HCT116 (cell line): Measurements from ENCODE around the gene PTPN20. TPM values are rescaled to one million over a fixed set of nuclear protein-coding genes. Genes with fewer than 3 reads are reported as not detected.

Experiments
- ATAC-seq: fragments of 200-7000 bp; cut with Tn5 transposase; 2 replicates; pipeline ENCODE4 v1.9.1; 2020; ENCODE audit warnings: mild to moderate bottlenecking, moderate library complexity
- BruUV-seq: library from RNA; stranded (reverse); fragments of 400-500 nt; replicated peaks from 2 replicates; lab custom pipeline; 2021; lab: Mats Ljungman, UMichigan
- CTCF ChIA-PET: fragments of 300-600 bp; sonication (Branson Sonifier 250); formaldehyde crosslinking; loops from one replicate; lab custom pipeline; 2021; ENCODE audit warnings: antibody characterized with exemption; lab: Charles Lee
- POLR2A ChIA-PET: fragments of 300-600, 350-600 bp; sonication (Branson Sonifier 250); formaldehyde crosslinking; loops from one replicate; lab custom pipeline; 2021; ENCODE audit warnings: antibody characterized with exemption; lab: Charles Lee
- RAD21 ChIA-PET, 2 experiments: fragments of 300-600 bp; sonication (Branson Sonifier 250); formaldehyde crosslinking; loops; one replicate each; lab custom pipeline; 2023; ENCODE audit warnings: low total read pairs in 2 of 2; ENCODE audit not compliant: uncharacterized antibody in 2 of 2, unreplicated experiment in 2 of 2, low non-redundant PET in 1 of 2; lab: Charles Lee
- DNase-seq: peaks from one replicate; pipeline ENCODE4 v3.0.0-alpha.2; 2010; ENCODE audit warnings: low read depth, low spot score
- H2AFZ ChIP-seq: fragments of 200-600 bp; shearing (Covaris generic), sonication (generic); 2 replicates; pipeline ENCODE4 v1.6.1; 2017; ENCODE audit warnings: low read depth, mixed run types, mixed read lengths, antibody characterized with exemption, low read length; ENCODE audit not compliant: poor library complexity, severe bottlenecking
- H3K27ac ChIP-seq: 2 replicates; pipeline ENCODE4 v1.5.1; 2012; ENCODE audit warnings: low read depth, low read length
- H3K27me3 ChIP-seq: fragments of 200-600 bp; sonication (generic); 2 replicates; pipeline ENCODE4 v1.6.1; 2016; ENCODE audit warnings: mixed run types, low read length, mixed read lengths; ENCODE audit not compliant: insufficient read depth
- H3K36me3 ChIP-seq, 2 experiments: fragments of 200-500 bp in 1 of 2; fragments of 200-600 bp in 1 of 2; sonication (Bioruptor generic) in 1 of 2; sonication (generic) in 1 of 2; 2 replicates each; pipeline versions ENCODE4 v1.5.1 to v1.6.1; 2014 to 2016; ENCODE audit warnings: low read length in 2 of 2, inconsistent platforms in 1 of 2, mixed read lengths in 1 of 2, mixed run types in 1 of 2; ENCODE audit not compliant: insufficient read depth in 2 of 2, control insufficient read depth in 1 of 2
- H3K4me1 ChIP-seq, 2 experiments: fragments of 200-600 bp in 1 of 2; sonication (generic) in 1 of 2; 2 replicates each; pipeline versions ENCODE4 v1.5.1 to v1.6.1; 2012 to 2017; ENCODE audit warnings: low read length in 2 of 2, inconsistent platforms in 1 of 2, mild to moderate bottlenecking in 1 of 2, mixed read lengths in 1 of 2, mixed run types in 1 of 2, moderate library complexity in 1 of 2; ENCODE audit not compliant: insufficient read depth in 2 of 2, control insufficient read depth in 1 of 2
- H3K4me2 ChIP-seq: fragments of 200-600 bp; sonication (generic); 2 replicates; pipeline ENCODE4 v1.6.1; 2017; ENCODE audit warnings: mixed run types, low read length, mixed read lengths
- H3K4me3 ChIP-seq, 2 experiments: fragments of 200-600 bp in 1 of 2; sonication (generic) in 1 of 2; replicated peaks in 1 of 2; 2 replicates each; pipeline ENCODE4 v1.5.1; 2011 to 2016; ENCODE audit warnings: low read length in 2 of 2, control low read depth in 1 of 2, low read depth in 1 of 2, mild to moderate bottlenecking in 1 of 2, mixed read lengths in 1 of 2, mixed run types in 1 of 2
- H3K79me2 ChIP-seq: fragments of 200-600 bp; sonication (generic); 2 replicates; pipeline ENCODE4 v1.6.1; 2017; ENCODE audit warnings: mild to moderate bottlenecking, mixed run types, low read length, moderate library complexity, mixed read lengths; ENCODE audit not compliant: insufficient read depth
- H3K9ac ChIP-seq: fragments of 200-600 bp; sonication (generic); 2 replicates; pipeline ENCODE4 v1.6.1; 2016; ENCODE audit warnings: low read length, mixed read lengths
- H3K9me2 ChIP-seq: fragments of 200-600 bp; sonication (generic), shearing (Covaris generic); 2 replicates; pipeline ENCODE4 v1.6.1; 2017; ENCODE audit warnings: mixed run types, mild to moderate bottlenecking, moderate library complexity; ENCODE audit not compliant: insufficient read depth
- H3K9me3 ChIP-seq, 2 experiments: fragments of 200-500 bp in 1 of 2; fragments of 200-600 bp in 1 of 2; sonication (Bioruptor generic) in 1 of 2; sonication (generic) in 1 of 2; 2 replicates each; pipeline ENCODE4 v1.6.1; 2014 to 2017; ENCODE audit warnings: low read length in 2 of 2, mixed read lengths in 2 of 2, inconsistent platforms in 1 of 2, low read depth in 1 of 2, mild to moderate bottlenecking in 1 of 2, mixed run types in 1 of 2, moderate library complexity in 1 of 2; ENCODE audit not compliant: control insufficient read depth in 1 of 2, insufficient read depth in 1 of 2
- H4K20me1 ChIP-seq: fragments of 200-600 bp; sonication (generic), shearing (Covaris generic); 2 replicates; pipeline ENCODE4 v1.6.1; 2017; ENCODE audit warnings: mixed run types, mild to moderate bottlenecking, moderate library complexity; ENCODE audit not compliant: insufficient read depth
- ATF3 ChIP-seq: IDR thresholded peaks from 2 replicates; pipeline ENCODE4 v1.6.1; 2012
- CBX3 ChIP-seq: IDR thresholded peaks from 2 replicates; pipeline ENCODE4 v1.6.1; 2012; ENCODE audit warnings: low read depth
- CTCF ChIP-seq, 3 experiments: fragments of 200-600 bp in 1 of 3; sonication (generic) in 1 of 3; IDR thresholded peaks in 2 of 3; conservative IDR thresholded peaks in 1 of 3; 2 replicates each; pipeline ENCODE4 v1.5.1; 2012 to 2017; ENCODE audit warnings: low read depth in 2 of 3, low read length in 2 of 3, antibody characterized with exemption in 1 of 3, borderline replicate concordance in 1 of 3, control low read depth in 1 of 3, mild to moderate bottlenecking in 1 of 3, mixed read lengths in 1 of 3, mixed run types in 1 of 3, moderate library complexity in 1 of 3; ENCODE audit not compliant: insufficient read depth in 1 of 3
- ELF1 ChIP-seq: IDR thresholded peaks from 2 replicates; pipeline ENCODE4 v1.6.1; 2012; ENCODE audit warnings: low read depth, borderline replicate concordance
- EZH2 ChIP-seq: fragments of 200-600 bp; sonication (generic); IDR thresholded peaks from 2 replicates; pipeline ENCODE4 v1.6.1; 2017; ENCODE audit warnings: antibody characterized with exemption, mixed run types
- EZH2phosphoT487 ChIP-seq: fragments of 200-600 bp; IDR thresholded peaks from 2 replicates; pipeline ENCODE4 v1.6.1; 2018; ENCODE audit warnings: antibody characterized with exemption, borderline replicate concordance
- JUND ChIP-seq: IDR thresholded peaks from 2 replicates; pipeline ENCODE4 v1.6.1; 2012
- POLR2AphosphoS5 ChIP-seq: IDR thresholded peaks from 2 replicates; pipeline ENCODE4 v1.6.1; 2011; ENCODE audit warnings: mild to moderate bottlenecking, low read depth, low read length, moderate library complexity
- RAD21 ChIP-seq: IDR thresholded peaks from 2 replicates; pipeline ENCODE4 v1.6.1; 2012; ENCODE audit warnings: low read depth, mild to moderate bottlenecking
- SP1 ChIP-seq: IDR thresholded peaks from 2 replicates; pipeline ENCODE4 v1.6.1; 2012; ENCODE audit warnings: low read depth
- TCF7L2 ChIP-seq: IDR thresholded peaks from 2 replicates; pipeline ENCODE4 v1.7.0; 2011; ENCODE audit warnings: borderline replicate concordance, inconsistent platforms; ENCODE audit not compliant: insufficient read depth, insufficient read length; ENCODE audit errors: extremely low read depth
- YY1 ChIP-seq: IDR thresholded peaks from 2 replicates; pipeline ENCODE4 v1.6.1; 2011; ENCODE audit warnings: low read length, low read depth, moderate library complexity, mild to moderate bottlenecking; ENCODE audit not compliant: insufficient replicate concordance; ENCODE audit errors: extremely low read depth
- intact Hi-C: fragments of 100-400 bp; cut with micrococcal nuclease; formaldehyde crosslinking; loops from 2 replicates; pipeline ENCODE4 v1.10.0; 2022
- total RNA-seq: library from RNA; stranded (reverse); gene quantifications from one replicate; pipeline ENCODE4 v1.2.1, GENCODE V29; 2021; ENCODE audit not compliant: unreplicated experiment

The PTPN20 gene
- total RNA-seq, 1 experiment from 2014 or later: not detected

GRCh38 chr10:47049906-47050305 lies 138.7 kb downstream of the PTPN20 start:
- no peak for TF ChIP-seq CBX3
- no peak for TF ChIP-seq JUND
- no peak for TF ChIP-seq EZH2
- Histone ChIP-seq H2AFZ (no peak overlapping the region), H3K36me3 (no peaks in the 10 kb centered on the region), H3K9me2 (no peaks in the 10 kb centered on the region), H3K4me3 (no peak overlapping the region), H3K27me3 (no peaks in the 10 kb centered on the region), H4K20me1 (no peaks in the 10 kb centered on the region), H3K9ac (no peak overlapping the region), H3K9me3 (no peaks in the 10 kb centered on the region), H3K4me1 (no peaks in the 10 kb centered on the region), H3K4me2 (no peak overlapping the region), H3K79me2 (no peaks in the 10 kb centered on the region), H3K27ac (no peak overlapping the region)
- intact Hi-C loops: no loop called here
- ChIA-PET POLR2A (no interaction called here), RAD21 (no interaction called here), CTCF (no interaction called here)
- ATAC-seq: no peak
- DNase-seq: no peak
- no TSS peak for BruUV-seq

GRCh38 chr10:47050618-47051455 lies 139.6 kb downstream of the PTPN20 start:
- Histone ChIP-seq H3K9me2 (no peaks in the 10 kb centered on the region), H3K4me1 (no peaks in the 10 kb centered on the region), H3K27me3 (no peaks in the 10 kb centered on the region), H3K9me3 (no peaks in the 10 kb centered on the region), H4K20me1 (no peaks in the 10 kb centered on the region), H3K27ac (no peak overlapping the region), H3K79me2 (no peaks in the 10 kb centered on the region), H2AFZ (no peak overlapping the region), H3K36me3 (no peaks in the 10 kb centered on the region), H3K4me3 (no peak overlapping the region), H3K9ac (no peak overlapping the region), H3K4me2 (no peak overlapping the region)
- intact Hi-C loops: no loop called here
- RAD21 ChIA-PET: no interaction called here
- CTCF ChIA-PET: no interaction called here
- ATAC-seq (no peak), DNase-seq (no peak)
- BruUV-seq: no TSS peak
- TF ChIP-seq ATF3: no peak
- no peak for TF ChIP-seq RAD21
- TF ChIP-seq CTCF (IDR thresholded peaks at IDR 0.05 in 2 of 3, conservative IDR thresholded peaks at IDR 0.05 in 1 of 3; ENCODE audit: borderline replicate concordance in 1 of 3, insufficient read depth in 1 of 3, low read depth in 2 of 3, low read length in 2 of 3): no peak
- no peak for TF ChIP-seq YY1
- no peak for TF ChIP-seq TCF7L2
- TF ChIP-seq POLR2AphosphoS5: no peak
- no peak for TF ChIP-seq EZH2
- no peak for TF ChIP-seq JUND
- TF ChIP-seq ELF1: no peak
- no peak for TF ChIP-seq EZH2phosphoT487
- TF ChIP-seq SP1: no peak
- POLR2A ChIA-PET: no interaction called here
